Neural progenitor cell (in vitro differentiated cells): ENCODE results near the gene LRP1B. TPM values are rescaled to one million over a fixed set of nuclear protein-coding genes. Genes with fewer than 3 reads are reported as not detected.

Source experiments
- DNase-seq: peaks from one replicate; pipeline ENCODE4 v3.0.0-alpha.2; 2016; ENCODE audit warnings: low spot score
- H2AFZ ChIP-seq: fragments of 200-600 bp; sonication (generic); replicated peaks from 2 replicates; pipeline ENCODE4 v1.6.1; 2016; ENCODE audit warnings: antibody characterized with exemption
- H3F3A ChIP-seq: fragments of 200-600 bp; sonication (generic); 2 replicates; pipeline ENCODE4 v1.6.1; 2016; ENCODE audit warnings: antibody characterized with exemption, low read depth
- H3K27ac ChIP-seq: fragments of 200-600 bp; sonication (generic); 2 replicates; pipeline ENCODE4 v1.5.1; 2016; ENCODE audit warnings: mild to moderate bottlenecking
- H3K27me3 ChIP-seq: fragments of 200-600 bp; sonication (generic); 2 replicates; pipeline ENCODE4 v1.6.1; 2016; ENCODE audit warnings: mild to moderate bottlenecking, moderate library complexity
- H3K36me3 ChIP-seq: fragments of 200-600 bp; sonication (generic); 2 replicates; pipeline ENCODE4 v1.5.1; 2016
- H3K4me1 ChIP-seq: fragments of 200-600 bp; sonication (generic); 2 replicates; pipeline ENCODE4 v1.6.1; 2016; ENCODE audit warnings: mixed run types
- H3K4me2 ChIP-seq: fragments of 200-600 bp; sonication (generic); 2 replicates; pipeline ENCODE4 v1.6.1; 2016
- H3K4me3 ChIP-seq: fragments of 200-600 bp; sonication (generic); 2 replicates; pipeline ENCODE4 v1.5.1; 2016
- H3K79me2 ChIP-seq: fragments of 200-600 bp; sonication (generic); 2 replicates; pipeline ENCODE4 v1.6.1; 2016; ENCODE audit warnings: low read depth
- H3K9ac ChIP-seq: fragments of 200-600 bp; sonication (generic); 2 replicates; pipeline ENCODE4 v1.6.1; 2016
- H3K9me3 ChIP-seq: fragments of 200-600 bp; sonication (generic); 2 replicates; pipeline ENCODE4 v1.5.1; 2016; ENCODE audit warnings: low read depth
- H4K20me1 ChIP-seq: fragments of 200-600 bp; sonication (generic); 2 replicates; pipeline ENCODE4 v1.6.1; 2016; ENCODE audit warnings: low read depth
- H3K27ac Mint-ChIP-seq: 3 replicates; pipeline ENCODE4 v1.8.0; 2021; ENCODE audit warnings: mixed read lengths
- H3K27me3 Mint-ChIP-seq: 2 replicates; pipeline ENCODE4 v1.8.0; 2022; ENCODE audit warnings: low read depth, mild to moderate bottlenecking, inconsistent platforms, moderate library complexity, mixed read lengths; ENCODE audit not compliant: insufficient read depth
- H3K36me3 Mint-ChIP-seq: 3 replicates; pipeline ENCODE4 v1.8.0; 2021; ENCODE audit warnings: mixed read lengths
- H3K4me1 Mint-ChIP-seq: 3 replicates; pipeline ENCODE4 v1.8.0; 2021; ENCODE audit warnings: mixed read lengths
- H3K4me3 Mint-ChIP-seq: 3 replicates; pipeline ENCODE4 v1.8.0; 2021; ENCODE audit warnings: mild to moderate bottlenecking, moderate library complexity, mixed read lengths
- H3K9me3 Mint-ChIP-seq: 3 replicates; pipeline ENCODE4 v1.8.0; 2020; ENCODE audit warnings: mixed read lengths
- CTCF ChIP-seq: fragments of 200-600 bp; sonication (generic); IDR thresholded peaks from 2 replicates; pipeline ENCODE4 v1.5.1; 2017; ENCODE audit warnings: antibody characterized with exemption, mild to moderate bottlenecking
- EZH2 ChIP-seq: fragments of 200-600 bp; sonication (generic); IDR thresholded peaks from 2 replicates; pipeline ENCODE4 v1.6.1; 2017; ENCODE audit warnings: antibody characterized with exemption, mild to moderate bottlenecking, moderate library complexity
- EZH2phosphoT487 ChIP-seq: fragments of 200-600 bp; sonication (generic); IDR thresholded peaks from 2 replicates; pipeline ENCODE4 v1.6.1; 2017; ENCODE audit warnings: antibody characterized with exemption
- total RNA-seq: library from RNA; depleted of rRNA; stranded (reverse); fragments of >200 nt; gene quantifications from 2 replicates; pipeline ENCODE4 v1.2.3, GENCODE V29; 2015; ENCODE audit warnings: low replicate concordance

The LRP1B gene
- total RNA-seq, 1 donor from 2014 or later = not detected

- no peak overlapping the region for H3K4me2 ChIP-seq
- peaks cover 3% of the 10 kb centered on the region for H3K27me3 Mint-ChIP-seq
- no peaks in the 10 kb centered on the region for H3K27me3 ChIP-seq
- H3K27ac Mint-ChIP-seq = no peak overlapping the region
- no peaks in the 10 kb centered on the region for H3K9me3 ChIP-seq
- H3F3A ChIP-seq = no peaks in the 10 kb centered on the region
- no peak for TF ChIP-seq CTCF
- TF ChIP-seq EZH2phosphoT487 = no peak
- TF ChIP-seq EZH2 = no peak
- no peaks in the 10 kb centered on the region for H3K36me3 ChIP-seq
- H3K9ac ChIP-seq = no peak overlapping the region
- H3K4me3 ChIP-seq = no peak overlapping the region
- no peaks in the 10 kb centered on the region for H3K4me1 ChIP-seq
- DNase-seq = no peak
- H3K9me3 Mint-ChIP-seq = no peaks in the 10 kb centered on the region
- no peaks in the 10 kb centered on the region for H3K36me3 Mint-ChIP-seq
- no peaks in the 10 kb centered on the region for H3K4me1 Mint-ChIP-seq
- no peaks in the 10 kb centered on the region for H4K20me1 ChIP-seq
- H3K79me2 ChIP-seq = no peaks in the 10 kb centered on the region
- H2AFZ ChIP-seq = no peak overlapping the region
- H3K4me3 Mint-ChIP-seq = no peak overlapping the region
- no peak overlapping the region for H3K27ac ChIP-seq
These were observed 100.8 kb downstream of the LRP1B start for GRCh38 chr2:142029974-142030373.

GRCh38 chr2:142025394-142025793 lies 105.4 kb downstream of the LRP1B start:
- no peaks in the 10 kb centered on the region for H4K20me1 ChIP-seq

GRCh38 chr2:142020368-142020767 lies 110.4 kb downstream of the LRP1B start:
- no peak overlapping the region for H3K9ac ChIP-seq
- Mint-ChIP-seq H3K27me3 (no peaks in the 10 kb centered on the region), H3K4me3 (no peak overlapping the region), H3K27ac (no peak overlapping the region), H3K9me3 (no peaks in the 10 kb centered on the region), H3K36me3 (no peaks in the 10 kb centered on the region), H3K4me1 (no peaks in the 10 kb centered on the region)
- H3K79me2 ChIP-seq = no peaks in the 10 kb centered on the region
- no peak for TF ChIP-seq CTCF
- TF ChIP-seq EZH2 = no peak
- no peak for TF ChIP-seq EZH2phosphoT487
- no peaks in the 10 kb centered on the region for H3K4me1 ChIP-seq
- no peak overlapping the region for H3K4me3 ChIP-seq
- DNase-seq = no peak
- H3K27me3 ChIP-seq = no peaks in the 10 kb centered on the region
- H4K20me1 ChIP-seq = no peaks in the 10 kb centered on the region
- H2AFZ ChIP-seq = no peak overlapping the region
- H3K9me3 ChIP-seq = no peaks in the 10 kb centered on the region
- no peak overlapping the region for H3K27ac ChIP-seq
- no peaks in the 10 kb centered on the region for H3K36me3 ChIP-seq
- no peak overlapping the region for H3K4me2 ChIP-seq
- no peaks in the 10 kb centered on the region for H3F3A ChIP-seq

More at GRCh38 chr2:142025394-142025793, 105.4 kb downstream of the LRP1B start:
- no peak overlapping the region for H3K9ac ChIP-seq
- H3K4me3 ChIP-seq = no peak overlapping the region
- no peaks in the 10 kb centered on the region for H3K4me1 ChIP-seq
- Mint-ChIP-seq H3K9me3 (no peaks in the 10 kb centered on the region), H3K36me3 (no peaks in the 10 kb centered on the region), H3K27me3 (no peaks in the 10 kb centered on the region), H3K4me1 (no peaks in the 10 kb centered on the region), H3K27ac (no peak overlapping the region), H3K4me3 (no peak overlapping the region)
- no peaks in the 10 kb centered on the region for H3K36me3 ChIP-seq
- no peaks in the 10 kb centered on the region for H3K9me3 ChIP-seq
- H3K27ac ChIP-seq = no peak overlapping the region
- no peak overlapping the region for H2AFZ ChIP-seq
- TF ChIP-seq EZH2 (no peak), EZH2phosphoT487 (no peak), CTCF (no peak)
- H3F3A ChIP-seq = no peaks in the 10 kb centered on the region
- no peaks in the 10 kb centered on the region for H3K79me2 ChIP-seq
- no peaks in the 10 kb centered on the region for H3K27me3 ChIP-seq
- DNase-seq = no peak
- no peak overlapping the region for H3K4me2 ChIP-seq
